Measurements from ENCODE around the gene FANK1.

Gene FANK1, protein sequence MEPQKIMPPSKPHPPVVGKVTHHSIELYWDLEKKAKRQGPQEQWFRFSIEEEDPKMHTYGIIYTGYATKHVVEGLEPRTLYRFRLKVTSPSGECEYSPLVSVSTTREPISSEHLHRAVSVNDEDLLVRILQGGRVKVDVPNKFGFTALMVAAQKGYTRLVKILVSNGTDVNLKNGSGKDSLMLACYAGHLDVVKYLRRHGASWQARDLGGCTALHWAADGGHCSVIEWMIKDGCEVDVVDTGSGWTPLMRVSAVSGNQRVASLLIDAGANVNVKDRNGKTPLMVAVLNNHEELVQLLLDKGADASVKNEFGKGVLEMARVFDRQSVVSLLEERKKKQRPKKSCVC

DNA sequence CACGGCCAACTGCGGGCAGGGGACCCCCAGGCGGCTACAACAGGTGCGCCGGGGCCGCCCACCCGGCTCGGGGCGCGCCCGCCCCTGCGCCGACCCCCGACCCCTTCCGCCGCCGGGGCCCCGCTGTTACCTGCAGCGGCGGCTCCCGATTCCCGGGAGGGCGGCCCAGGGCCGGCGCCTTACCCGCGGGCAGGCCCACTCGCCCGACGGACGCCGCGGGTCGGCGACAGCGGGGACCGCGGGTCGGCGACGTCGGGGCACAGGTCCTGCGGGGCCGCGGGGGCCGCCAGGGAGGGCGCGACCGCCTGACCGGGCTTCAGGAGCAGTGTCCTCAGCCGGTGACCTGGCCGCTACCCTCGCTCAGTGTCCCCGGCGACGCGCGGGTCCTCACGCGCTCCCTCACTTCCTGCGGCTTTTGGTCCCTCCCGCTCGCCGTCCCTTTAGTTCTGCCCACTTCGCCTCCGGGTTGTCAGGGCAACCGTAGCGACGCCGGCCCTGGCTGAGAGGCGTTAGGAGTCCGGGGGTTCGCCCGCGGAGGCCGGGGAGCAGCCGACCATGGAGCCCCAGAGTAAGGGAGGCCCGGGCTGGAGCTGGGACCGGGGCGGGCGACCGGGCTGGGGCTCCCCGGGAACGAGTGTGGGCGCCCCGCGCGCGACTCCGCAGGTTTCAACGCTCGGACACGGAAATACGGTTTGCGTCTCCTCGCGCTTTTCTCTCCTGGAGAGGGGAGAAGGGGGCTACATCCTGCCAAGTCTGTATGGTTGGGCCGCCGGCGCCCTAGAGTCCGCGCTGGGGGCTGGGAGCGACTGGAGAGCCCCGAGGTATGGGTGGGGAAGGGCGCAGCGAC is at the start of gene FANK1:
Gene FANK1 (plus strand): TSS at position 477 of the 847 bp plus-strand sequence. CDS start 79 bp downstream, at position 556.
- DNase-seq (ENCODE audit: low read depth in 3 of 3, low spot score in 1 of 3), result peak; percentile 39 to 71 (median 49)

DNA sequence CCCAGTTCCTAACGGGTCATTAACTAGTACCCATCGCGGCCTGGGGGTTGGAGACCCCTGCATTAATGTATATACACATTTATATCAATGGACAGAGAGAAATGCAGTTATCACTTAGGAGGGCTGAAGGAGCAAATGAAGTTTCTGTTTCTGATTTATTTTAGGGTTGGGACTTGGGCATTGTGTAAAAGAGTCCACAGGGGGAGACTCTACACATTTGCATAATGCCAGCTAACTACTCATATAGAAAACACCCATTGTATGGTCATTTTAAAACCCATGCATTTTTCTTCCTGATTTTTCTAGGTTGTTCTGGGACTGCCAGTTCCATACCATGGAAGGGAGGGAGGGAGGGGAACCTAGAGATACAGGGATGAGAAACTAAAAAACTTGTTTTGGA is 49.5 kb upstream of the FANK1 start:
- no peak for DNase-seq (ENCODE audit: low read depth in 3 of 3, low spot score in 1 of 3)

DNA sequence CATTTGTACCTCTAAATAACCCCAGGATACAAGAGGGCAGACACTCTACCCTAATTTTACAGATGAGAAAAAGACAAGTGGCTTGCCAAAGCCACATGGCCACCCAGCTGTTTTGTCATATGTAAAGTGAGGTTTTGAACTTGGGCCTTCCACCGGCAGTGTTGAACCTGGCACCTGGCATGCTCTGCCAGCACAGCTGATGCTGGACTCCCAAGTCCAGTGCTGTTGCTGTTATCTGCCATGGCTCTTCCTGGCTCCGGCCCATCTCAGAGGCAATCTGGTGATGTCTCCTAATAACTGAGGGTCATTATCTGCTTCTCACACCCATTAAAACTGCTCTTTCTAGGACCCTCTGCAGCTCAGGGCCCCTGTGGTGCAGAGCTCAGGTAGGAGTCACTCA is 48.0 kb upstream of the FANK1 start:
- DNase-seq (ENCODE audit: low read depth in 3 of 3, low spot score in 1 of 3), result no peak

DNA sequence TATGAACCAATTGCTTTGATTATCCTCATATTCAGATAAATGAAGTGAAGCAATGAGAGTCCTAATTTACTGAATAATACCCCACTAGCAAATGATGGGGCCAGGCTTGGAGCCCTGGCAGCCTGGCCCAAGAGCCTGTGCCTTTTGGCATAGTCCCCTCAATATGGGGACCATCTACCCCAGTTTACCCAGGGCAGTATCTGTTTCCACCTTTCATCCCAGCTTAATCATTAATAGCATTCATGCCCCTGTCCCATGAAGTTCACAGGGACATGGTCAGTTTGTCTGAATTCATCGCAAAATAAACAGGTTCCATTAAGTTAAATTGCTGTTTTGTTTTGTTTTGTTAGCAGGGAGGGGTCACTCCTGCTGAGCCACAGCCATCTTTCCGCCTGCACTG is 47.5 kb upstream of the FANK1 start:
- DNase-seq (ENCODE audit: low read depth in 3 of 3, low spot score in 1 of 3), result no peak

DNA sequence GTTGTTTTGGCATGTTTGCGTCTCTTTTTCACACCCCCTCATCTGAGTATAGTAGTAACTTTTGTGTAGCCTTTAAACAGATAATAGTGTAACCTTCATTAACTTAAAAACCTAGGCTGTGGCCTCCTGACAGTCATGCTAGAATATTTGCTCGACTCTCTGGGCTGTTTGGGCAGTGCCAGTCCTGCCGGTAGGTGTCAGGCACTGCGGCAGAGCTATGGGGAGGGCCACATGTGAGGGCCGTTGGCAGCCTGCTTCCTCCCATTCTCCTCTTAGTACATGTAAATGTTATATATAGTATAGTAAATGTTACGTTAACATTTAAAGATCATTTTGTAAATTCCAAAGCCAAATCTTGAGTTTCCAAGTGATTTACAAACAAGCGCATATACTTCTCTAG is 46.9 kb upstream of the FANK1 start:
- DNase-seq (ENCODE audit: low read depth in 3 of 3, low spot score in 1 of 3), result no peak

DNA sequence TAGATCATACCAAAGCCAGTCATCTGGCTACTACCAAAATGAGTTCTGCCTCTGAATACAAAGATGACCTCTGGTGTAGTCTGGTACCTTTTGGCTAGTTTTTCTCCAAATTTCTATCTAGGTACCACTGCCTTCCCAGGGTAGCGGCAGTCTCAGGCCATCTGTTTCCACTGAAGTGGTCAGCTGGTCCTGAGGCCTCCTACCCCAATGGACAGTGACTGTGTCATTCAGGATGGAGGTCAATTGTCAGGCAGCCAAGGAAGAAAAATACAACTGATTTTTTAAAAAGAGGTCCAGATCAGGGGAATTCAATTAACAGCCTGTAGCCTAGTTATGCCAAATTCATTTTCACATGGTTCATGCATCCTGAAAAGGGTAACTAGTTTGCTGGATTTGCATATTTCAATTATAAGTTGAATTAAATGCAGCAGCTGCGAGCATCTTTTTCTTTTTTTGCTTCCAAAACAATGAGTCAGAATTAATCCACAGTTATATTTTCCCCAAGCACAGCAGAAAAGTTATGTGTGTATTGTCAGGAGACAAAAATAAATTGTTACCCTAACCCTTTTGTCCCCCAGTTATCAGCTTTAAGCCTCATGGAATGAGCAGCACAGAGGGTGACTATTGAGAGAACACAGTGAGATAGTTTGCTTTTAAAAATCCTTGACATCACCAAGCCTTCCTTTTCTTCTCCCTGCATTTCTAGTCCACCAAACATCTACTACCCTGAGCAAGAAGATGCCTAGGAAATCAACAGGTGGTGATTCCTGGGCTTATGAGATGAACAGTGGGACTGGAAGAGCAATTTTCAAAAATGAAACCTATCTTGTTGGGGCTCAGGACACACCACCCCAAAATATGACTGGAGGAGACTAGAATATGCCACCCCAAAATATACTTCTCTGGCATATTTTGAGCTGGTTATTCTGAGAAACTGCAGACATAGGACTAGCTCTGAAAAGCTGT is 45.3 kb upstream of the FANK1 start:
- no peak for DNase-seq (ENCODE audit: low read depth in 3 of 3, low spot score in 1 of 3)

DNA sequence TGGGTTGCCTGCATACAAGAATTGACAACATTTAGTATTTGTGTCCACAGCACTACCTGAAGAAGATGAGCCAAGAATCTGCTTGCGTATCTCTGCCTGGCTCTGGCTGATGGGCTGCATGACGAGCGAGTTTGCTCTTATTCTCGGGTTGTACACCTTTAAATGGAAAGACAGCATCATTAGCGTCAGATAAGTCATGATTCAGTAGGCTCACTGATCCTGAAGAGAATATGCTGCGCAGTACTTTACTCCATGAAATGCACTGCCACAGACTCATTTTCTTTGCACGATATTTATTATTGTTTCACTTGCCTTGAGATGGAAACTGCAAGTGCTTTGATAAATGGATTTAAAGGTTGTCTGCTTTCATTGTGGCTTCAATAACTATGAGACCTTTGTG is 43.9 kb upstream of the FANK1 start:
- no peak for DNase-seq (ENCODE audit: low read depth in 3 of 3, low spot score in 1 of 3)

DNA sequence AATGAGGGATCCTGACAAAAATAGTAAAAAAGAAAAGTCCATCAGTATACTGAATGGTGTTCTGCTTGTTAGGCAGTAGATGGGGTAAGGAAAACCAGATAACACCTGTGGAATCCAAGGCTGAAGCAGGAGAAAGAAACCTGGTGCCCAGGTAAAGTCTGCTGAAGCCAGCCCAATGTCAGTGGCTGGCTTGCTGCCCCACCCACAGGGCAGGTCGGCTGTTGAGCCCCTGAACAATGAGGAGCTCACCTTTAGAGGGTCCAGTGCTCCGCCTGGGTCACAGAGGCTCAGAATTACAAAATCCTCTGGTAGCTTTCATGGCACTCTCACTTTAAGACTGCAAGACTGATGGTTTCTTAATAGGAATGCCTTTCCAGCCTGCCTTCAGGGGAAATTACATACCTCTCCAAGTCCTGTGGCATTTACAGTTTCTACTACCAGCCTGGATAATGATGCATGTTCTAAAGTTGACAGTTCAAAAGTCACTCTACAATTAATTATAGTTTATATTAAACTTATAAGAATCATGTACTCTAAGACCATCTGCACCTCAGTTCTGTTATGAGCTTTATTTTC is 39.1 kb upstream of the FANK1 start:
- DNase-seq (ENCODE audit: low read depth in 3 of 3, low spot score in 1 of 3), result no peak

DNA sequence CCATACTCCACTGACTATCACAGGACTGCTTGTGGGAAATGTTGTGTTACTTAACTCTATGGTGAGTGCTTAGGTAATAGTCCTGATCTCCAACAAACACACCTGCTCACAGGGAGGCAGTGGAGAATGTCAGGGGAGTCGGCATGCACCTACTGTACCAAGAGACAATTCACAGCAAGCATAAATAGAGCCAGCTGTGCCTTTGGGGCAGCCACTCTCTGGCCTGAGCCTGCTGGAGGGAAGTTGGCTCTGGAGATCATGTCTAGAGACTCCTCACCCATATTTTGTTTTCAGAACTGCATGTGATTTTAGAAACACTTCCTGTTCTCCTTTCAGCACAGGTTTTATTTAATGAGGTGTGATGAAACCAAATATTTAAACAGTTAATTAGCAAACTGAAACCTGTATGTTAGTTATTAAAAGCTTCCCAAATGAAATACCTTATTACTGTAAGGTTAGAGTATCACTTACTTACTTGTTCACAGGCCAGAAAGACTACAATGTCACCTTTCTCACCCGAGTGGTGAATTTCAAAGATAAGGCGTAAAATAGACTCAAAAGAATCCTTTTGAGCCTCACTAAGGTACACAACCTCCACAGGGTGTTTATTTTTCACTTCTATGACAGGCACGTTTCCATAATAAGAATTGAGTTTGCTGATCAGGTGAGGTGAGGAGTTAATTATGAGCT is 37.1 kb upstream of the FANK1 start:
- no peak for DNase-seq (ENCODE audit: low read depth in 3 of 3, low spot score in 1 of 3)

DNA sequence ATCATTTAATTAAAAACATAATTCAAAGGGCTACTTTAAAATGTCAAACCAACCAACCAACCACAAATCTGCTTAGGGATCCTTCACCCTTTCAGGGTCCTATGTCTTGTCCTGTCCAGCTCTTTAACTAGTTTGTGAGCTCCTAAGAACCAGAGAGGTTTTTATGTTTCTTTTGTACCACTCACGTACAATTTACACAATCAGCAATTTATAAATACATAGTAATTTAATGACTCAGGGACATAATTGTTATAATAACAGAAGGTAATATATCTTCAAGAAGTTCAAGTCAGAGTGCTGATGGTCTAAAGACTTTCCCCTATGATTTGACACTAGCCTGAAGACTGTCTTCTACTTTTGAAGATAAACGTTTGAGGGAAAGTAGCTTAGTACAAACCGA is 31.2 kb upstream of the FANK1 start:
- DNase-seq (ENCODE audit: low read depth in 3 of 3, low spot score in 1 of 3), result no peak

DNA sequence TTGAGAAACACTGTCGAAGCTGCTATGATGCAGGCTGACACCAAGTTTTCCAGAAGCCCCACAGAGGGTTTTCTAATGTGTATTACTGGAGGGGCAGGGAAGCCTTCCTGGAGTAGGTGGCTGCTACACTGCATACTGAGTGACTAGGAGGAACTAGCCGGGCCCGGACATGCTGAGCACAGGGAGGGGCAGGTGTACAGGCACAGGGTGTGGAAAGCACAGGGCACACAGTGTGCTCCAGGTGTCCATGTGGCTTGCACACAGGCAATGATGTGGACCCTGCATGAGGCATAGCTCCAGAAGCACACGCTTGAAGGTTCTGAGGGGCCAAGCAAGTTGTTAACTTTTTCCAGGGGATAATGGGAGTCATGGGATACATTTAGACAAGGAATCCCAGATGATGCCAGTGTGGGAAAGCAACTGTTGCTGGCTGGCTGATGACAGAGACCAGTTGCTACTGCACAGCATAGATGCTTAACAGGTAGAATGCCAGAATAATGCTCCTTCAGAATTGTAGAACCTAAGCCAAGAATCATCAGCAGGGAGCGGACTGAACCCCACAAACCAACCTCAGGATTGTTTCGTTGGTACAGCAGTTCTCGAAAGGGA is 29.8 kb upstream of the FANK1 start:
- DNase-seq (ENCODE audit: low read depth in 3 of 3, low spot score in 1 of 3), result no peak

DNA sequence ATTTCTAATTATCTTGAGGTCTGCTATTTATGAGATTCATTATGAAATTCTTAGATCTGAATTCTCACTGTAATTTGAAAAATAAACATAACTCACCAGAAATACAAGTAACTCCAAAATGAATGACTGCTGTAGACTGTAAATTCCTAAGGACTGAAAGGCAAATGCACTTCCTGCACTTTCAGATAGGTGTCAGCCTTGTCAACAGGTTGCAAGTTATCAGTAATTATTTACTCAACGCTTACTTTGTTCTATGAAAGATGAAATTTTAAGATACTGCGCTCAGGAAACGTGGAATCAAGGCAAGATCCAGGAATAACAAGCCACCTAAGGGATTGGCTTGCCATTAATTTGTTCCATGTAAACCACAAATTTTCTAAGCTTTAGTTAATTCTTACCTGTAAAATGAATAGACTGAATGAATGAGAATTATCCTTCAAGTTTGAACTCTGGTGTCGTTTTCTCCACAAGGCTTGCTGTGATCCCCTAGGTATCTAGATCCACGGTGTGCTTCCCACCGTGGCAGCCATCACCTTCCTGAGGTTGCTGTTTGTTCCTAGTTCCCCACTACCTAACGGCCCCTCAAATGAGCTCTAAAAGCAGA is 27.9 kb upstream of the FANK1 start:
- no peak for DNase-seq (ENCODE audit: low read depth in 3 of 3, low spot score in 1 of 3)

DNA sequence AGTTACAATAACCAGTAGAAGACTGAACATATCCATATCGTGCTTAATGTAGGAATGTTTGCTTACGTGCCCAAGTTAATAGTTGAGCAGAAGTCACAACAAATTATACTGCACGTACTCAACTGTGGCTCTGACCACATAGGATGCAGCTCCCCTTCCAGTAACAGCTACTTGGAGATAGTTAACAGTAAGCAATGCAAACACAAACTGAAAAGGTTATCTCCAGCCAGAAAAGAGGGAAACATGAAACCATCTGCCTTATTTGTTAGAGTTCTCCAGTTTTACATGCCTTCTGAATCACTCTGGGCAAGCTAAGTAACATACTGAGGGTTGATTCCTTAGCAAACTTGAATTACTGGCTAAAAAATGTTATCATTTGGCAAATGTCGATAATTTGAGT is 25.0 kb upstream of the FANK1 start:
- DNase-seq (ENCODE audit: low read depth in 3 of 3, low spot score in 1 of 3), result no peak

DNA sequence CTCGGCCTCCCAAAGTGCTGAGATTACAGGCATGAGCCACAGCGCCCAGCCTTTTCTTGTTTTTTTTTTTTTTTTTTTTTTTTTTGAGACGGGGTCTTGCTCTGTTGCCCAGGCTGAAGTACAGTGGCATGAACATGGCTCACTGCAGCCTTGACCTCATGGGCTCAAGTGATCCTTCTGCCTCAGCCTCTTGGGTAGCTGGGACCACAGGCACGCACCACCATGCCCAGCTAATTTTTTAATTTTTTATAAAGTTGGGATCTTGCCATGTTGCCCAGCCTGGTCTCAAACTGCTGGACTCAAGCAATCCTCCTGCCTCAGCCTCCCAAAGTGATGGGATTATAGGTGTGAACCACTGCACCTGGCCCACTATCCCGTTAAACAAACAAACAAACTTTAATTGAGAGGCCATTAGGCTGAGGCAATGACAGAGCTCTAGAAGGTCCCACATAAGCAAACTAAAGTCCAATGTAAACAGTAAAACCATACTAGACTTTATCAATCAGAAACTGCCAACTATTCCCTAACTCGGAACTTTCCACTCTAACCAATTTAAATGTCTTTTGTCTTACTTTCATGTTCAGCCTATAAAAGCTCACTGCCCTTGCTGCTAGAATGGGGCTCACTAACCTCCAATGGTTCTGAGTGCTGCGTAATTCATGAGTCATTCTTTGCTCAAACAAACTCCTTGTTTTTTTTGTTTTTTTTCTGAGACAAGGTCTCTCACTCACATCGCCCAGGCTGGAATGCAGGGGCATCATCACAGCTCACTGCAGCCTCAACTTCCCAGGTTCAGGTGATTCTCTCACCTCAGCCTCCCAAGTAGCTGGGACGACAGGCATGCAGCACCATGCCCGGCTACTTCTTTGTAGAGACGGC is 17.2 kb upstream of the FANK1 start:
- no peak for DNase-seq (ENCODE audit: low read depth in 3 of 3, low spot score in 1 of 3)

DNA sequence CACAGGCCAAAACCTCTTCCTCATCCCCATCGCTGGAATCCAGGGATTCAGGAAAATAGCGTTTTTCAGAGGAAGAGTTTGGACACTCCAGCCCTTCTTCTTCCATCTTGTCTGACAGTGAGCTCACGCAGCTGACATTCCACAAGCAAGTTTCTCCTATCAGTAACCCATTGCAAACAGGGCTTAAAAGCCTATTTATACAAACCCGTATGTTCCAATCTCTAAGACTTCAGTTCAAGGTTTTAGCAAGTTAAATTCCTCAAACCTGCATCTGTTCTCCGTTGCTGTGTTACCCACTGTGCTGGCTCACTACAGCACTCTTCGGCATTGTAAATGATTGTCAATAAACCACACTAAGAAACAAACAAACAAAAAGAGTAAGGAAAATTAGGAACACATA is 15.6 kb upstream of the FANK1 start:
- DNase-seq (ENCODE audit: low read depth in 3 of 3, low spot score in 1 of 3), result no peak

DNA sequence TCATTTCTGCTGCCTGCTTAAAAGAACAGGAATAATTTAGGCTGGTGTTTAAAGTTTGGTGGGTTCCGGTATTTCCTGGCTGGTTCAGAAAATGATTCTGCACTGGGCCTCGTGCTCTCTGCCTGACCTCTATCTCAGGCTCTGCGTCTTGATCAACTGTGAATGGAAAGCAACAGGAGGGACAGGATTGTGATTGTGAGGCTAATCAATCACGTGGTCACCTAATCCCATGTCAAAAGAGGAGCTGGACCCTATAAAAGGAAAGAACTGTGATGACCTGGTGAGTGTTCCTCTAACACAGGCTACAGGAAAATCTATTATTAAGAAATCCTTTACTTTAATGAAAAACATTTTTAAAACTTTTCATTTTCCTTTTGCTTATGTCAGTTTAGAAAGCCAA is 15.2 kb upstream of the FANK1 start, which contains the start of gene DHX32:
Gene DHX32 (minus strand): TSS at position 101 of the 400 bp plus-strand sequence. CDS start 468 bp downstream, outside the sequence.
- DNase-seq (ENCODE audit: low read depth in 3 of 3, low spot score in 1 of 3), result no peak

DNA sequence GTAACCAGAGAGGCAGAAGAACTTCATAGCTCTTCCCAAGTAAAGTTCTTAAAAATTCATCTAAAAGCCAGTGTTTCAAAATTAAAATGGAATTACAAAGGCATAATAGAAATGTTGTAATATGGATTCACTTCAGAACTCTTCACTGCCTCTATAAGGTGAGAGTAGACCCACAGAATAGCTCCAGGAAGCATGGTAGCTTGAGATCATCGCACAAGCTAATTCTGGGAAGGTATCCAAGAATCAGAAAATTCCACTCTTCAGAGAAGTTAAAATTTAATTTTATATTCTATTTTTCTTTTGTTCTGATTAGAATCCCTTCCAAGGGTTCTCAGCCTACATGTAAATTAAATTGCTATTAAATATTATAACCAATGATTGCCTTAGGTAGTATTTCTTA is 13.8 kb upstream of the FANK1 start:
- no peak for DNase-seq (ENCODE audit: low read depth in 3 of 3, low spot score in 1 of 3)

DNA sequence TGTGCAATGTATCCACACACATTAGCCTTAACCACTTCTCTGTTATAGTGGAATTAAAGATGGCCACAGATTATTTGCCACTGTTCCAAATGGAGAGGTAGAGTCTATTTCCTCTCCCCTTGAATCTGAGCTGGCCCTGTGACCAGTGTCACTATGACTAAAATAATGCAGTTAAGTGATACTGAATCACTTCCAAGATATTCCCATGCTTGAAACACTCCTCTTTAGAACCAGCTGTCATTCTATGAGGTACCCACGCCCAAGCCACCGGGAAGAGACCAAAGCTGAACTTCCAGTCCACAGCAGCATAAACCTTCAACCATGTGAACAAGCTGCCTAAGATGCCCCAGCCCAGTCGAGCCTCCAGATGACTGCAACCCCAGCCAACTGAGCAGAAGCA is 13.2 kb upstream of the FANK1 start:
- DNase-seq (ENCODE audit: low read depth in 3 of 3, low spot score in 1 of 3), result no peak

Measured in stimulated activated CD4-positive, alpha-beta T cell treated with anti-CD3 and anti-CD28 coated beads, TNF-alpha, amount 100 ng/mL, for 1 hour (primary cell).